22Rv1 (cell line): ENCODE measurements around the gene ADH7.

ENCODE experiments used
- H3K27ac ChIP-seq: fragments of 450-650 bp; 2 replicates; pipeline ENCODE4 v1.5.1; 2017
- ZFX ChIP-seq: fragments of 450-650 bp; IDR thresholded peaks from 2 replicates; pipeline ENCODE4 v1.6.1; 2017; ENCODE audit warnings: antibody characterized with exemption, borderline replicate concordance
- TF ChIP-seq, protein P1 (sequence below): fragments of 450-650 bp; IDR thresholded peaks from 2 replicates; pipeline ENCODE4 v1.5.1; 2017; ENCODE audit warnings: mild to moderate bottlenecking

The ADH7 gene

DNA sequence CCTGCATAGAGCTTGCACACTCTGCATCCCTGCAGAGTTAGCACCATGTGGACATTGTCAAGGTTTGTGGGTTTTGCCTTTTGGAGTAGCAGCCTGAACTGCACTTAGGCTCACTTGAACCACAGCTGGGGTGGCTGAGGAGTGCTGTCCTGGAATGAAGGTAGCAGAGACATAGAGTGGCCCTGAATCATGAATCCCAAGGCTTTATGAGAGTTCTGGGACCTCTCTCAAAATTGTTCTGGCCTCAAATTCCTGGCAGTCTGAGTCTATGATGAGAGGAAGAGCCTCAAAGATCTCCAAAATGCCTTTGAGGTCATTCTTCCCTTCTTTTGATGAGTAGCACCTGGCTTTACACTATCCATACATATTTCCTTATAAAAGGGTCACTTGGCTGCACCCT lies 45.5 kb downstream of the ADH7 start:
- TF ChIP-seq, protein P1, sequence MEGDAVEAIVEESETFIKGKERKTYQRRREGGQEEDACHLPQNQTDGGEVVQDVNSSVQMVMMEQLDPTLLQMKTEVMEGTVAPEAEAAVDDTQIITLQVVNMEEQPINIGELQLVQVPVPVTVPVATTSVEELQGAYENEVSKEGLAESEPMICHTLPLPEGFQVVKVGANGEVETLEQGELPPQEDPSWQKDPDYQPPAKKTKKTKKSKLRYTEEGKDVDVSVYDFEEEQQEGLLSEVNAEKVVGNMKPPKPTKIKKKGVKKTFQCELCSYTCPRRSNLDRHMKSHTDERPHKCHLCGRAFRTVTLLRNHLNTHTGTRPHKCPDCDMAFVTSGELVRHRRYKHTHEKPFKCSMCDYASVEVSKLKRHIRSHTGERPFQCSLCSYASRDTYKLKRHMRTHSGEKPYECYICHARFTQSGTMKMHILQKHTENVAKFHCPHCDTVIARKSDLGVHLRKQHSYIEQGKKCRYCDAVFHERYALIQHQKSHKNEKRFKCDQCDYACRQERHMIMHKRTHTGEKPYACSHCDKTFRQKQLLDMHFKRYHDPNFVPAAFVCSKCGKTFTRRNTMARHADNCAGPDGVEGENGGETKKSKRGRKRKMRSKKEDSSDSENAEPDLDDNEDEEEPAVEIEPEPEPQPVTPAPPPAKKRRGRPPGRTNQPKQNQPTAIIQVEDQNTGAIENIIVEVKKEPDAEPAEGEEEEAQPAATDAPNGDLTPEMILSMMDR: no peak
- H3K27ac ChIP-seq: no peak overlapping the region

DNA sequence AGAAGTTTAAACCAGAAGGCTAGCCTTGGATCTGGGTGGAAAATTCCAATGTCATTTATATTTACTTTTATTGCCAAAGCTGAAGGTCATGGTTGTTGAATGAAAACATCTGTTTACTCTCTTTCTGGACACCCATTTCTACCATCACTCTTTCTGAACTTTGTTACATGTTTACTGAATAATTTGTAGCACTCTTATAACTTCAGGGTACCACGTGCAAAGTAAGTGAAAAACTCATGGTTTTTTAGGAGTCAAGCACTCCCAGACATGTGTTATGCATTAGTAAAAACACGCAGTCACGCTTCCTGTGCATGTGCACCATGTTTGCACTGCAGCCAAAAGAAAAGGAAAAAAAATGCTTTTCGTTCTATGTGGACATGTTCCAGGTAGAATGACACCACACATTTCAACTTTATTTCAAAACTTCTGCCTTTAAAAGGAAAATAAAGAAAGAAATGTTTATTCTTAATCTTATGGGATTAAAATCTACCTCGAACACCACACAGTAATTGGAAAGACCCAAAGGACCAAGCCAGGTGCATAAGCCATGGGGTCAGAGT lies 51.2 kb downstream of the ADH7 start:
- TF ChIP-seq ZFX: no peak
- TF ChIP-seq, protein P1: no peak
- H3K27ac ChIP-seq: no peak overlapping the region

DNA sequence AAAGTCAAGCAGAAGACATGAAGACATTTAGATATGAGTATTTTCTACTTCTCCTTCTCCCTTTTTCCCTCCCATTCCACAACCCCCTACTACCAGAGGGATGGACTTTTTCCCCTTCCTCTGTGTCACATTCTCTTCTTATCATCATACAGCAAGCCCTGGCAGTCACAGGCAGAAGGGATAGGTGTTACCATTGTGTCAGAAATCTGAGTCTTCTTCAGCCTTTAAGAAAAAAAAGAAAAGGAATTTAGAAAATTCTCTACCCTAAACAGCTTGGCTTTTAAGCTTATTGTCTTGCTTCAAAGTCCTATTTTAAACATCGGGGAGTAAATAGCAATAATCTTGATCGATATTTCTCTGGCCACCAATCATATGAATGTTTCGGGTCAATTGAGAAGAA lies 51.7 kb downstream of the ADH7 start:
- TF ChIP-seq, protein P1: no peak
- TF ChIP-seq ZFX: no peak
- H3K27ac ChIP-seq: no peak overlapping the region

DNA sequence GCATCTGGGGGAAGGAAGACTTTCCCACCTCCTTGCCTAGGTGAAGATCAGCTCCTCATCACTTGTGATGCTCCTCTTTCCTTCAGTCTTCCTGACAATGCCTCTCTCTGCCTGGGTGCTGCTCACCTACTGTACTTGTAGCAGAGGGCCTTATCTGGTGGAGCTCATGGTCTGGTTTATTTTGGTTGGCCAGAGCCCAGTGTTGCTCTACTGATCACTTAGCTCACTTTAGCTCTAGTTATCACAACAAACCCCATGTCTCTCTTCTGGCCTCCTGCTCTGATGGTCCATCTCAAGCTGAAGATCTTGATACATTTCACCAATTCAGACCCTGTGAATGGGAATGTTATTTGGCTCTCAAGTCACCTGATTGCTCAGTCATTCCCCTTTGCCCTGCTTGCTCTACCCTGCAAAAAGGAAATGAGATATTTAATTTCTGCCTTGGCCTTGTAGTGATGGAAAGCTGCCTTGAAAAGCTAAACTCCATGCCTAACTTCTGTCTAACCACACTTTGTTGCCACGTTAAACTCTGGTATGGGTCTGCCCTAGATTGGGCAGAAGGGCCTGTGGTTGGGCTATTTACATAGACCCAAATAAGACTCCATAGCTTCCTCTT lies 52.3 kb downstream of the ADH7 start:
- no peak overlapping the region for H3K27ac ChIP-seq

DNA sequence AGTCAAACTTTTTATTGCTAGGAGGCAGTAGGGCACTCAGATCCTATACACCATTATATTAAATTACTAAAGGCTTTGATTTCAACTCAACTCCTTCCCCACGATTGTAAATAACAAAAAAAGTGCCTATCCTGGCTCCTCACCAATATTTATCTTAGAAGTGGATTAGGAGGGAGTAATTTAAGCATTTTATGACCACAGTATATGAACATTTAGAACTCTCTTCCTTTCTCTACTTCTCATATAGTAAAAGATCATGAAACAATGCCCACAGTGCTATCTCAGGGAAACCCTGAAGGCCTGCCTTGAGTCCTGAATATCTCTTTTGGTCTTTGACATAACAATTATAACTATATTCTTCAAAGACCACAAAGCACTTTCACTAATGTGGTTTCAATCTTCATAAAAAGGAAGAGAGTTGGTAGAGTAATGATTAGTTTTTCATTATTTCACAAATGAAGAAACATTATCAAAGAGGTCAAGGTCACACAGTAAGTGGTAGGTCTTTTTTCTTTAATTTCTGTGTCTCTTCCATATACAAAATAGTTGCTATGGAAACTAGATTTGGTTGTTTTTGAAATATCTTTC lies 53.5 kb downstream of the ADH7 start:
- no peak overlapping the region for H3K27ac ChIP-seq
- TF ChIP-seq, protein P1: no peak
- TF ChIP-seq ZFX: no peak

More for the DNA sequence above, 52.3 kb downstream of the ADH7 start:
- no peak for TF ChIP-seq ZFX
- TF ChIP-seq, protein P1: no peak

DNA sequence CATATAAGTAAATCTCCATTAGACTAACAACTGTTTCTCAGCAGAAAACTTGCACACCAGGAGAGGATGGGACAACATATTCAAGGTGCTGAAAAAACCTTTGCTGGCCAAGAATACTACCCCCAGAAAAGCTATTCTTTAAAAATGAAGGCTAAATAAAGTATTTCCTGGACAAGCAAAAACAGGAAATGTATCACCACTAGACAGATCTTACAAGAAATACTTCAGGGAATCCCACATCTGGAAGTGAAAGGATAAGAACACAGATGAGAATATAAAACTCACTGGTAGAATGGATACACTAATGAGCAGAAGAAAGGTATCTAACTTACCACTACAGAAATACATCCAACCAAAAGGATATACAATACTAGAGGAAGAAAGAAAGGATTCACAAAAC lies 55.6 kb downstream of the ADH7 start:
- H3K27ac ChIP-seq: no peak overlapping the region
- TF ChIP-seq, protein P1: no peak
- TF ChIP-seq ZFX: no peak

DNA sequence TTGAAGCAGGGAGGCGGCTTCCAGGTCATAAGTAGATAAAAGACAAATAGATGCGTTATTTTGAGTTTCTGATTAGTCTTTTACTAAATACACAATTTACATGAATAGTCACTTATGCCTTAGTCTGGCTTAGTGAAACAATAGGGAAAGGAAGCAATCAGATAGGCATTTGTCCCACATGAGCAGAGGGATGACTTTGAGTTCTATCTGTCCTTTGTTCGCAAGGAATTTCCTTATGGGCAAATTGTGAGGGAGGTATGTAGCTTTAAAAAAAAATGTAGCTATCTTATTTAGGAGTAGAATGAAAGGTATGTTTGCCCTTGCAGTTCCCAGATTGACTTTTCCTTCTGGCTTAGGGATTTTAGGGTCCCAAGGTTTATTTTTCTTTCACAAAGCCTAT lies 56.3 kb downstream of the ADH7 start:
- no peak for TF ChIP-seq ZFX
- TF ChIP-seq, protein P1: no peak
- no peak overlapping the region for H3K27ac ChIP-seq
